ENCODE results near the gene SLC7A6OS. TPM values are rescaled to one million over a fixed set of nuclear protein-coding genes. Genes with fewer than 3 reads are reported as not detected.

SLC7A6OS gene
- total RNA-seq, 2 experiments from 2014 or later = 26.3 to 30.7 TPM

- ChIA-PET CTCF (interaction anchor here (1.0 to 9.4 kb wide), 23 partner anchors 10 to 784 kb away, joined by 3 to 544 read pairs (median 5); partner anchors contain the start of genes ATP6V0D1, ESRP2, PLA2G15 and PRMT7), POLR2A (interaction anchor here (1.0 to 6.0 kb wide), 13 partner anchors 8 to 64 kb away, joined by 3 to 55 read pairs (median 6); partner anchors contain the start of genes PLA2G15, PRMT7 and SLC7A6OS)
- H3K27me3 Mint-ChIP-seq (ENCODE audit: low read depth) = no peaks in the 10 kb centered on the region
- DNase-seq = peak; percentile 85
- peaks cover 53% of the 10 kb centered on the region for H3K4me1 Mint-ChIP-seq (ENCODE audit: low read depth)
- H3K27ac Mint-ChIP-seq = peak within 1 kb of the TSS; percentile 99
- peak; percentile 71 for ATAC-seq
- peak within 1 kb of the TSS; percentile 93 for H3K4me3 Mint-ChIP-seq
- peaks cover 24% of the 10 kb centered on the region for H3K36me3 Mint-ChIP-seq (ENCODE audit: low read depth)
- no peaks in the 10 kb centered on the region for H3K9me3 Mint-ChIP-seq (ENCODE audit: insufficient read depth)
These were observed 46.3 kb downstream of the SLC7A6OS start, which contains the start of gene SLC7A6 for GRCh38 chr16:68264128-68265077. Gene SLC7A6, plus strand, starts transcription at chr16:68264526. Its CDS starts 10,201 bp downstream, at chr16:68274727.

GRCh38 chr16:68263559-68264127 is 47.1 kb downstream of the SLC7A6OS start:
- ATAC-seq = no peak
- Mint-ChIP-seq H3K9me3 (ENCODE audit: insufficient read depth) (no peaks in the 10 kb centered on the region), H3K27me3 (ENCODE audit: low read depth) (no peaks in the 10 kb centered on the region), H3K36me3 (ENCODE audit: low read depth) (peaks cover 18% of the 10 kb centered on the region), H3K4me3 (peak overlapping the region; percentile 93), H3K27ac (peak overlapping the region; percentile 98), H3K4me1 (ENCODE audit: low read depth) (peaks cover 47% of the 10 kb centered on the region)
- CTCF ChIA-PET = interaction anchor here (1.0 to 9.4 kb wide), 23 partner anchors 10 to 783 kb away, joined by 3 to 544 read pairs (median 5); partner anchors contain the start of genes ATP6V0D1, ESRP2, PLA2G15 and PRMT7
- DNase-seq = no peak
- POLR2A ChIA-PET = interaction anchor here (1.0 to 6.0 kb wide), 14 partner anchors 9 to 64 kb away, joined by 3 to 55 read pairs (median 6); partner anchors contain the start of genes PLA2G15, PRMT7 and SLC7A6OS

GRCh38 chr16:68259007-68259825 is 51.5 kb downstream of the SLC7A6OS start:
- DNase-seq (no peak), ATAC-seq (no peak)
- Mint-ChIP-seq H3K4me1 (ENCODE audit: low read depth) (peaks cover 22% of the 10 kb centered on the region), H3K27ac (no peak overlapping the region), H3K4me3 (no peak overlapping the region), H3K27me3 (ENCODE audit: low read depth) (no peaks in the 10 kb centered on the region), H3K9me3 (ENCODE audit: insufficient read depth) (no peaks in the 10 kb centered on the region), H3K36me3 (ENCODE audit: low read depth) (peaks cover 10% of the 10 kb centered on the region)
- POLR2A ChIA-PET = interaction anchor here (0.6 kb wide), 1 partner anchor 61 kb away, joined by 3 read pairs; no protein-coding TSS in a partner anchor
- CTCF ChIA-PET = interaction anchor here (0.7 to 9.4 kb wide), 5 partner anchors 51 to 251 kb away, joined by 3 to 544 read pairs (median 3); partner anchors contain the start of genes PRMT7 and SLC7A6OS

GRCh38 chr16:68257906-68258800 is 52.6 kb downstream of the SLC7A6OS start:
- ATAC-seq = no peak
- no peak overlapping the region for H3K27ac Mint-ChIP-seq

GRCh38 chr16:68257251-68257905 is 53.4 kb downstream of the SLC7A6OS start:
- H3K36me3 Mint-ChIP-seq (ENCODE audit: low read depth) = peaks cover 10% of the 10 kb centered on the region
- H3K27ac Mint-ChIP-seq = peak overlapping the region; percentile 7
- DNase-seq (no peak), ATAC-seq (no peak)
- H3K27me3 Mint-ChIP-seq (ENCODE audit: low read depth) = no peaks in the 10 kb centered on the region
- no peaks in the 10 kb centered on the region for H3K9me3 Mint-ChIP-seq (ENCODE audit: insufficient read depth)
- peaks cover 12% of the 10 kb centered on the region for H3K4me1 Mint-ChIP-seq (ENCODE audit: low read depth)
- H3K4me3 Mint-ChIP-seq = no peak overlapping the region
- ChIA-PET POLR2A (interaction anchor here (0.6 to 1.3 kb wide), 2 partner anchors 21 to 46 kb away, joined by 3 to 4 read pairs; no protein-coding TSS in a partner anchor), CTCF (interaction anchor here (1.3 to 9.4 kb wide), 4 partner anchors 16 to 164 kb away, joined by 3 to 544 read pairs (median 4); no protein-coding TSS in a partner anchor)

More at GRCh38 chr16:68257906-68258800, 52.6 kb downstream of the SLC7A6OS start:
- H3K4me3 Mint-ChIP-seq = no peak overlapping the region
- H3K4me1 Mint-ChIP-seq (ENCODE audit: low read depth) = peaks cover 14% of the 10 kb centered on the region
- no peaks in the 10 kb centered on the region for H3K27me3 Mint-ChIP-seq (ENCODE audit: low read depth)
- H3K36me3 Mint-ChIP-seq (ENCODE audit: low read depth) = peaks cover 10% of the 10 kb centered on the region
- ChIA-PET POLR2A (interaction anchor here (0.6 to 1.3 kb wide), 2 partner anchors 21 to 62 kb away, joined by 3 read pairs; no protein-coding TSS in a partner anchor), CTCF (interaction anchor here (1.1 to 9.4 kb wide), 5 partner anchors 16 to 165 kb away, joined by 3 to 544 read pairs (median 3); partner anchors contain the start of genes PRMT7 and SLC7A6OS)
- no peaks in the 10 kb centered on the region for H3K9me3 Mint-ChIP-seq (ENCODE audit: insufficient read depth)
- DNase-seq = no peak

GRCh38 chr16:68255712-68256111 is 55.0 kb downstream of the SLC7A6OS start:
- DNase-seq (no peak), ATAC-seq (no peak)
- Mint-ChIP-seq H3K9me3 (ENCODE audit: insufficient read depth) (no peaks in the 10 kb centered on the region), H3K4me1 (ENCODE audit: low read depth) (peaks cover 4% of the 10 kb centered on the region), H3K27me3 (ENCODE audit: low read depth) (no peaks in the 10 kb centered on the region), H3K36me3 (ENCODE audit: low read depth) (peaks cover 18% of the 10 kb centered on the region), H3K4me3 (no peak overlapping the region), H3K27ac (no peak overlapping the region)
- CTCF ChIA-PET = interaction anchor here (2.3 kb wide), 1 partner anchor 73 kb away, joined by 11 read pairs; no protein-coding TSS in a partner anchor
- POLR2A ChIA-PET = no interaction called here

GRCh38 chr16:68253721-68254120 is 57.0 kb downstream of the SLC7A6OS start:
- ChIA-PET CTCF (interaction anchor here (2.3 to 7.6 kb wide), 2 partner anchors 9 to 75 kb away, joined by 11 to 67 read pairs; partner anchors contain the start of gene SLC7A6), POLR2A (interaction anchor here (1.5 kb wide), 1 partner anchor 9 kb away, joined by 3 read pairs; the partner anchor contains the start of gene PLA2G15)
- ATAC-seq (no peak), DNase-seq (no peak)
- Mint-ChIP-seq H3K4me3 (no peak overlapping the region), H3K27me3 (ENCODE audit: low read depth) (no peaks in the 10 kb centered on the region), H3K4me1 (ENCODE audit: low read depth) (peaks cover 4% of the 10 kb centered on the region), H3K27ac (no peak overlapping the region), H3K9me3 (ENCODE audit: insufficient read depth) (no peaks in the 10 kb centered on the region), H3K36me3 (ENCODE audit: low read depth) (peaks cover 16% of the 10 kb centered on the region)

- no peak for ATAC-seq
- no peak for DNase-seq
- ChIA-PET POLR2A (interaction anchor here (0.9 to 1.5 kb wide), 2 partner anchors 12 to 20 kb away, joined by 3 to 6 read pairs; partner anchors contain the start of gene SLC7A6), CTCF (interaction anchor here (1.1 to 7.6 kb wide), 5 partner anchors 10 to 258 kb away, joined by 3 to 67 read pairs (median 4); partner anchors contain the start of gene SLC7A6)
- Mint-ChIP-seq H3K4me3 (no peak overlapping the region), H3K36me3 (ENCODE audit: low read depth) (peaks cover 16% of the 10 kb centered on the region), H3K9me3 (ENCODE audit: insufficient read depth) (no peaks in the 10 kb centered on the region), H3K27me3 (ENCODE audit: low read depth) (no peaks in the 10 kb centered on the region), H3K27ac (no peak overlapping the region), H3K4me1 (ENCODE audit: low read depth) (peaks cover 5% of the 10 kb centered on the region)
These were observed 58.4 kb downstream of the SLC7A6OS start for GRCh38 chr16:68252383-68252782.

GRCh38 chr16:68251832-68252231 is 58.9 kb downstream of the SLC7A6OS start:
- DNase-seq (no peak), ATAC-seq (no peak)
- H3K9me3 Mint-ChIP-seq (ENCODE audit: insufficient read depth) = no peaks in the 10 kb centered on the region
- peaks cover 16% of the 10 kb centered on the region for H3K36me3 Mint-ChIP-seq (ENCODE audit: low read depth)
- H3K4me1 Mint-ChIP-seq (ENCODE audit: low read depth) = peaks cover 8% of the 10 kb centered on the region
- H3K27me3 Mint-ChIP-seq (ENCODE audit: low read depth) = no peaks in the 10 kb centered on the region
- ChIA-PET CTCF (interaction anchor here (1.1 to 7.6 kb wide), 4 partner anchors 11 to 259 kb away, joined by 3 to 67 read pairs (median 10); partner anchors contain the start of gene SLC7A6), POLR2A (interaction anchor here (1.5 kb wide), 1 partner anchor 12 kb away, joined by 6 read pairs; the partner anchor contains the start of gene SLC7A6)
- H3K27ac Mint-ChIP-seq = no peak overlapping the region
- H3K4me3 Mint-ChIP-seq = no peak overlapping the region

Data from activated CD8-positive, alpha-beta T cell treated with anti-CD3 and anti-CD28 coated beads, Interleukin-2, amount 10 ng/mL, durations not matched to agents 7 days and 5 days (primary cell).